HG03558 (cell line): ENCODE results near the gene GCN1.

Source experiments
- ATAC-seq: cut with Tn5 transposase; IDR thresholded peaks from one replicate; pipeline ENCODE4 v1.9.1; 2021; ENCODE audit warnings: moderate number of reproducible peaks; ENCODE audit not compliant: unreplicated experiment; ENCODE audit errors: extremely low read depth

GCN1 gene

DNA sequence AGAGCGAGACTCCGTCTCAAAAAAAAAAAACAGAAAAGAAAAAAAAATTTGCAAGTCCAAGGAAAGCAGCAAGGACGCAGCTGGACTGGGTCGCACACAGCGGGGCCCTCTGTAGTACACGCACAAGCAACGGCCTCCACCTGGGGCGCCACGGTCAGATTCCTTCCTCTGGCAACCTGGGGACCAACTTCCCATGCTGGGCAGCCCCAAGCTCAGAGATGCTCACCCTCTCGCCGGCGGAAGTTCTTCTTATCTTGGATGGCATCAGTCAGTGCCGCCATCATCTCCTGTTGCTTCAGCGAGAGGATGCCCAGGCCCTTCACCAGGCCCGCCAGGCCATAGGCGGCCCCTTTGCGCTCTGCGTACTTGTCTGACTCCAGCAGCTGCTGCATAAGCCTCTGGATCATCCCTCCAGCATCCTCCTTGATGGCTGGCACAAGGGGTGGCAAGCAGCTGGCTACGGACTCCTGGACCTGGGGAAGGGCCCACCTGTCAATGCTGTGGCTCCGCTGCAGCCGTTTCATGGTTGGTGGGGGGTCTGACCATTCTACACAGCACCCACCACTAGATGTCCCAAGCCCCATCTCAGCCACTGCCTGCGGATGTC is 43.5 kb downstream of the GCN1 start:
- ATAC-seq: no peak

DNA sequence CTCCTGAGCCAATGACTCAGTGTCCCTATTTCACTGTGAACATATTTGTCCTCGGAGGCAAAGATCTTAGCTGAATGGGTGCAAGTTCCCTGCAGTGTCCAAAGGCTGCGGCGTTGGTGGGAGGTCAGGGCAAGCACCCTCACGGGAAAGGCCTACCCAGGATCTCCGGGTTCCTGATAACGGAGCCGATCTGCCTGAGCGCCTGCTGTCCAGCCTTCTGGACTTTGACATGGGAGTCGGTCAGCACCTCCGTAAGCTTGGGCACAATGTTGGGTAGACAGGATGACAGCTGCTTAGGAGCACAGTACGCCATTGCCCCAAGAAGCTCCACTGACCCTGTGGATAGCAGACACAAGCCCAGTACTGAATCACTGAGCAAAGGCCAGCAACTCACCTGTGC is 46.5 kb downstream of the GCN1 start:
- ATAC-seq: no peak

DNA sequence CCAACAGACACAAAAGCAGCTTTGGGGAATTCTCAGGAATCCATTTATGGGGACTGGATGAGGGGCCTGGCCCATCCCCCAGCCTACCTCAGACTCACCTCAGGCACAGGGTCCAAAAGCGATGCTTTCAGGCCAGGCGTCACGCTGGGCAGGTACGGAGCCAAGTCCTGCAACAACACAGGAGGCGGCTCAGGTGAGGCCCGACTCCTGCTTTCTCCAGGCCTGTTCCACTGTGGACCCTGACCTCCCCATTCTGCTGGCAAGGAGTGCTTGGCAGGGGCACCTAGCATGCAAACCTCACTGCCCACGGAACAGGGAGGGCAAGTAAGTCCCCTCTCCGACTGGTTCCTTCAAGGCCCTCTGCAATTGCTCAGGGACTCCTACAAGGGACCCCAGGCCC is 49.4 kb downstream of the GCN1 start:
- ATAC-seq: no peak

DNA sequence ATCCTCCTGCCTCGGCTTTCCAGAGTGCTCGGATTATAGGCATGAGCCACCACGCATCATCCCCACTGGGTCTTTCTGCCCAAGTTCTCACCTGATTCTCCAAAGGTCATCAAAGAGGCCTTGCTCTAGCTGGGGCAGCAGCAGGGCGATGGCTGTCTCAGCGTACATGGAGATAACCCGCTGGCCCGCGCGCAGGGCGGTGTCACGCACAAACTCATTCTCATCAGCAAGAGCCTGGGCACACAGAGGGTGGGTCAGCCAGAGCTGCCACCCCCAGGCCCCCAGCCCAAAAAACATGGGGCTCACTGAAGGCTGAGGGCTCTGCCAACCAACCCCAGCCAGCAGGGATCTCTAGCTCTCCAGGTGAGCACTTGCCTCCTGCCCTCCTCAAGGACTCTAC is 50.3 kb downstream of the GCN1 start:
- ATAC-seq: no peak

DNA sequence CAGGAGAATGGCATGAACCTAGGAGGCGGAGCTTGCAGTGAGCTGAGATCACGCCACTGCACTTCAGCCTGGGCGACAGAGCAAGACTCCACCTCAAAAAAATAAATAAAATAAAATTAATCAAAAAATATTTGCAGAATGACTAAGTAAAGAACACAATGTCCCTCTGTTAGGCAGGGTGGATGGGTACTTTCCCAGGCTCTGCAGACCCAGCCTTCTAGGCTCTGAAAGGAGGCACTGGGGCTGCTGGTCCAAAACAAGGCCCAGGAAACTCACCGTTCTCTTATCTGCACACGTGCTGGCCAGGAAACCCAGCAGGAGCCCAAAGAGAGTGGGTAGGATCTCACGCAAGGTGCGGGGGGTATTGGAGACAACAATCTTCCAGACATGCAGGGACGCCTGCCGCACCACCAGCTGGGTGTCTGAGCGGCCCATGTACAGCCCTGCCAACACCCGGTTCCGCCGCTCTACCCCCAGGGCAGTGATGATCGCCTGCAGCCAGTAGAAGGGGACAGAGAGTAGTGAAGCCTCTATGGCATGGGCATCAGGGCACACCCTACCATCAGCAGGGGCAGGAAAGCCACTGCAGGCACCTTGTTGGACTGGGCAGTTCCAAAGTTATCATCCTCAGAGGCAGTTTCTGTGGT is 52.2 kb downstream of the GCN1 start:
- ATAC-seq: no peak

DNA sequence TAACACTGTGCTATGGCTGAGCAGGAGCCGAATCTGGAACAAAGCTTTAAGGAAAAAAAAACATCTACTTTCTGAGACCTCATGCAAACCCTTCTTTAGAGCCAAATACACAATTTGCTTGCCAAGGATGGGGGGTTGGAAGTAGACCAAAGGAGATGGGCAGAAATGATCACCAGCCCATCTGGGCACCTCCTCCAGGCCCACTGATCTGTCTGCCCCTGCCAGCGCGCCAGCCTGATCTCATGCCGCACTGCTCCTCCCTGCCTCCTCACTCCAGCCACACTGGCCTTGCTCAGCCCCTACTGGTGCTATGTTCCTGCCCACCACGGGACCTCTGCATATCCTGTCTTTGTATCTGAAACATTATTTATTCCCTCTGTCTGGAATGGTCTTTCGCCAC is 53.2 kb downstream of the GCN1 start:
- ATAC-seq: no peak

DNA sequence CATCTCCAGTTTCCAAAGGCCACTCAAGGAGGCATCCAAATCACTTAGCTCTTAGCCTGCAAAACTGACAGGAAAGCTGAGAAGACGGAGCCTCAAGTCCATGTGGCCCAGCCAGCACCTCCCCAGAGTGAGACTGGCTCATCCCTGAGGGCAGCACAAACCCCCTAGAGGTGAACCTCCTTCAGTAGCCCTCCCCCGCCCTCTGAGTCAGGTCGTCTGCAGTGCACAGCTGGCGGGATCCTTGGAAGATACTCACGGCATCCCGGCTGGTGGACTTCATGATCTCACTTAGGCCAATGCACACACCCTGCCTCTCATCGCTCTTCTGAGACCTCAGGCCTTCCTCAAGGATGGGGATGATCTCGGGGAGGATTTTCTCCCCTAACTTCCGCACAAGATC is 53.9 kb downstream of the GCN1 start:
- no peak for ATAC-seq

DNA sequence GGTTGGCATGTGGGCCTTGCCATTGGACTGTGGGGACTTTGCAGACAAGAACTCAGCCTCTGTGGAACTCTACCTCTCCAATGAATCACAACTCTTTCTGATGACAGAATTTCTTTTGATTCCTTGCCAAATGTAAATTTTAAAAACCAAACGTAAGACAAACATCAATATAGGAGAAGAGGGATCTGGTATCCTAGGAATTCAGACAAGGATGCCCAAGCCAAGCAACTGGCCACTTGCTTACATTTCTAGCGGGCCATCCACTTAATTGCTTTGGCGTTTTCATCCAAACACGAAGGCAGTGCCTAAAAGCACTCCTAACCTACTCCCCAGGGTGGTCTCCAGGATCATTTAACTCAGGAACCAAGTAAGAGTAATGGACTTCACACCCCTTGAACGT is 54.6 kb downstream of the GCN1 start:
- no peak for ATAC-seq

DNA sequence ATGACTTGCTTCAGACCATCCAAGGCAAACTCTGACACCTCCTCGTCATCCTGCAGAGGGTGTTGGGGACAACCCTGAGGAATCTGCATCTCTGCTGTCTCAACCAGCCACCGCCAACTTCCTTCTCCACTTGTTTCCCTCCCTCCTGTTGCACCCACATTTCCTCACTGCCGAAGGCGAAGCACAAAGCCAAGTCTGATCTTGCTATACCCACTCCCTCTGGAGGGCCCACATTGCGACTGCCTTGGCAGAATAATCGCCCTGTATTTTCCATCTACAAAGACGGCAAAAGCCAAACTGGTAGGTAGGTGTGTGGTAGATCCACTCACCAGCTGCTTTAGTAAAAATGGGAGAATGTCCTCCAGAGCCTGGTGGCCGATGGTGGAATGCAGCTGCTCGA is 56.1 kb downstream of the GCN1 start:
- no peak for ATAC-seq

DNA sequence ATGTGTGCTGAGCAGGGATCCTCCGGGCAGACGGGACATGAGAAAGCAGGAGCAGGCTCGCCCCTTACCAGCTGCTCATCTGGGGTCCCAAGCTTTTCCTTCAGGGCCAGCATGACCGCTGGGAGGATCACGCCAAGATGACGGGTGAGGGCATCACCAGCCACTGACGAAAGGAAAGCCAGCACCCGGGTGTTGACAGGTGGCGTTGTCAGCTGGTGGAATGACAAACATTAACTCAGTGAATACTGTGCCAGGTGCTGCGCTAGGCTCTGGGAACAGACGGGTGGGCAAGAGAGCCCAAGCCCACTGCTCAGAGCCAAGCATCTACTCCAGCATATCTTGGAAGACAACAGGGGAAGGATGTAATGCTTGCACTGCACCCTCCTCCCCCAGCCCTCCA is 56.7 kb downstream of the GCN1 start:
- ATAC-seq: no peak

DNA sequence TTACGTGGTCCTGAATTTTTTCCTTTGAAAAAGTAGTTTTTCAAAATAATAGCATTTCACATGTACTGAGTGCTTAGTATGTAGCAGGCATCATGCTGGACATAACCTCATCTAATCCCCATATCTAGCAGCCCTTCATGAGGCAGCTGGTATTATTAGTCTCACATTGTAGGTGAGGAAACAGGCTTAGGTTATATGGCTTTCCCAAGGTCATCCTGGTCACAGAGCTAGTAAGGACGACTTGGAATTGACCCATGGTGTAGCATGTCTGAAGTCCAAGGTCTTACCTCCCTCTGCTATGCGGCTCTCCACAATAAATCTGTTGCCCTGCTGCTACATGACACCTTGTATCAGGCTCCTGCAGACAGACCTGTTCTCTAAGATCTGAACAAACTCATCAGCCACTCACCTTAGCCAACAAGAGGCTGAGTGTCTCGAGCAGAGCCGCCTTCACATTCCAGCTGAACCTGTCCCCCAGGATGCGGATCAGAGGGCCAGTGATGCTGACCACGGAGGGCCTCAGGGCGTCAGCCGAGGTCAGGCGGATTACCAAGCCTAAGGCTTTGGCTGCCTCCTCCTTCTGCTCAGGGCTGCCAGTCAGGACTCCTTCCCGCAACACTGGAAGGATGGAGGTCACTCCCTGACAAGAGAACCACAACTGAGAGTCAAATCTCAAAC is 58.3 kb downstream of the GCN1 start:
- no peak for ATAC-seq

DNA sequence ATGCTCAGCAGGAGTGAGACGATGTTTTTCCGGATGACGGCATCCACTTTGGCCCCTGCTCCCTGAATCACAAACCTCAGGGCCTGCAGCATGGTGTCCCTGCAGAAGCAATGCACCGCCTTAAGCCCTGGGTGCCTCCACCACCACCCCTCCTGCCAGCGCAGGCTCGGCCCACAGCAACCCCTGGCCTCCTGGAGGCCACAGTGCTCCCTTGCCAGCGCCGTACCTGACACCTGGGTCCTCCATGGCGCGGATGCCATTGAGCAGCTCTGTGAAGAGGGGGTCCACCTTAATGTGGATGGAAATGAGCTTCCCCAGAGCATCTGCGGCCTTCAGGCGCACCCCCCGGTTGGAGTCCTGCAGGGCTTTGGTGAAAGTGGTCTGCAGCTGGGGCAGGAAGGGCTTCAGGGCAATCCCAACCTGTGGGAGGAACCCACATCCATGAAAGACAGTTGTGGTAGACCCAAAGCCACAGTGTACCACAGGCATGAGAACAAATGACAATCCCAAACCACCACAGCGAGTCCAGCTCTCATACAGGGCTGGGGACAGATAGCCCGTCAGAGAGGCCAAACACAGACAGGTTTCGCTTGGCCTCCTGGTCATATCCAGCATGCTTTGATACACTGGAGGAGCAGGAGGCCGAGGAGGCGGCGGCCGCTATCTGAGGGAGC is 60.1 kb downstream of the GCN1 start:
- ATAC-seq: no peak

DNA sequence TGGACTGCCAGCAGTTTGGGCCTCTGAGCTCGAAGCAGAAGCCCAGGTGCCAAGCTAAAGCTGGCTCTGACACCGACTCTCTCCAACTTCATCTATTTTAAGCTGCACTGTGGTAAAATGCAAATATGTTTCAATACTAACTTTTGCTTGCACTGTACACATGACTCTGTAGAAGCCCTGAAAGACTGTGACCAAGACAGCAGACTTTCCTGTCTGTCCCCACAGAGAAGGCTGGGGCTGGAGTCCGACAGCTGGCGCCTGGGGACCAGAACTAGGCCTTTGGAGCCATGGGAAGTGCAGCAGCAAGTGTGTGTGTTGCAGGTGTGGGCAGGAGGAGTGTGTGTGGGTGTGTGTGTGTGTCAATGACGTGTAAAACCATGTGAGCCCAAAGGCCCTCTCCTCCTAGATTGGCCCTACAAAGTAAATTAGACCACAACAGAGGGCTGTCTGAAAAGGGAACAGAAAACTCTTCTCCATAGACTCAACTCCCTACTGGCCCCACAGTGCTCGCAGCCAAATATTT is 61.6 kb downstream of the GCN1 start:
- ATAC-seq: peak; percentile 85

DNA sequence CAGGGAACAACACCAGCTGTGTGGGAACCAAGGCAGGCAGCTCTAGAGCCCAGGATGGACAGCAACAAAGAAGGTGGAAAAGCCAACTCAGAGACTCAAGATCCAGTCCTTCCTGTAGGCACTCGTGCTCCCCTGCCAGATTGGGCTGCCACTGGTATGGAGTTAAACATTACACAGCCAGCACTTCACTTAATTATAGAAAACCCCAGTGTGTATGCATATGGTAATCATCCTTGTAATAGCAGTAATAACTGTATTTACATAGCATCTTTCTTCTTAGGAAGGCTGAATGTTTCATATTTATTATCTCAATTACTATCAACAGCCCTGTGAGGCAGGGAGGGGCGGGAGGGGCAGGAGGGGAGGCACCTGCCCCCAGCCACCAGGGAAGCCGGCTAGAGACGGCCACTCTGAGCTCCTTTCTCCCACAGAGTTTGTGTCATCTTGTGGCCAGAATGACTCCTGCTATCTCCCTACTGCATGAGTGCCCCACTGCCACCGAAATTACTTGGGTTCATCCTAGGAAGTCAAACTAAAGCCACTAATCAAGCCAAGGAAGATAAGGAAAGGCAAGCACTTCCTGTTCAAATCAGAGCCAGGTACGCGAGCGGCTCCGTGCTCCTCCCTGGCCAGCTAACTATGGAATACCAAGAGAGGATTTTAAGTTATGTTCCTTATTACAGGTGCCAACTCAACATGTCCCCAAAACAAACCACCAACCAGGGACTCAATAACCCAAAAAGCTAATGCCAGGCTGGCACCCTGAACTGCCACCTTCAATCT is 62.3 kb downstream of the GCN1 start:
- no peak for ATAC-seq

DNA sequence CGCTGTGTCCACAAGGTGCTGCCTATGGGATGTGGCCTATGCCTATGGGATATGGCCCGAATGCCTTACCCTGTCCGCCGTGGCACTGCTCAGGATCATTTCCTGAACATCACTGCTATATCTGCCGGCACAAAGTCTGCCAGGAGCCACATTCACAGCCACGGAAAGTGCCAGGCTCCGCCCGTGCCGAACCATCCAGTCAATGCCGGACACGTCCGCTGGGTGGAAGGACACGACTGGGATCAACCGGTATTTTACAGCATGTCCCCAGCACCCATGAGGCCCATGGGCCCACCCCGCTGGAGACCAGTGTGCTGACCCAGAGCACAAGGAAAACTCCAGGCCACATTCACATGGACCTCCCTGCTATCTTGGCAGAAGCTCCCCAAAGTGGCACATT is 63.4 kb downstream of the GCN1 start:
- no peak for ATAC-seq

DNA sequence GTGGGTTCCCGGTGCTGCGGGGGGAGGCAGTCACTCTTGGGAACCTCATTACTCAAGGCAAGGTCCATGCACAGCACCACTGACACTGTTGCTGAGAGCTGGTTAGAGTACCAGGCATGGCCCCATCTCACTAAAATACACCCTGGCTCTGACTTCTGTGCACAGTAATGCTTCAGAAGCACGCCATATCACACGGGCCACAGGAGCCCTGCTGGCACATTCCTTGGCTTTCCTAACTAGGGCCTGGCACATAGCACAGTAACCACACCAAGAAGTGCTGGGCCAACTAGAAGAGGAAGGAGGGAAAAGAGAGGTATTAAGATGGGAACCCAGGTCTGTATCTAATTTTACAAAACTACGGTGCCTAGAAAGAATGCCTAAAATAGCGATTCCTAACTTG is 64.5 kb downstream of the GCN1 start:
- ATAC-seq: no peak

DNA sequence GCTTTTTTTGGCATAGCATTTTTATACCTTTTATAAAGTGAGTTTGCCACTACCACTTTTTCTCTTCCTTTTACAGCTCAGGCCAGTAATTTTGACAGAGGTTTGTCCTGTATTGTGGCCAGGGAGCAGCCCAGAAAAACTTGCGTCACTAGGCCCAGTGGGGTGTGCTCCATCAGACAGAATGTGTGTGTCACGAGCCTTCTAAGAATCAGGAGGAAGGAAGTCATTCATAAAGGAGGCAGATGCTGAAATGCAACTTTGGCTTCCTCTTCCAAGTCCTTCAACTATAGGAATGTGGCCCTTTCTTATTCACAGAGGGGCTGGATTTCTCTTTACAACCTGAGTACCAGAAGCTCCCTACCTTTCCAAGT is 67.9 kb downstream of the GCN1 start:
- no peak for ATAC-seq

DNA sequence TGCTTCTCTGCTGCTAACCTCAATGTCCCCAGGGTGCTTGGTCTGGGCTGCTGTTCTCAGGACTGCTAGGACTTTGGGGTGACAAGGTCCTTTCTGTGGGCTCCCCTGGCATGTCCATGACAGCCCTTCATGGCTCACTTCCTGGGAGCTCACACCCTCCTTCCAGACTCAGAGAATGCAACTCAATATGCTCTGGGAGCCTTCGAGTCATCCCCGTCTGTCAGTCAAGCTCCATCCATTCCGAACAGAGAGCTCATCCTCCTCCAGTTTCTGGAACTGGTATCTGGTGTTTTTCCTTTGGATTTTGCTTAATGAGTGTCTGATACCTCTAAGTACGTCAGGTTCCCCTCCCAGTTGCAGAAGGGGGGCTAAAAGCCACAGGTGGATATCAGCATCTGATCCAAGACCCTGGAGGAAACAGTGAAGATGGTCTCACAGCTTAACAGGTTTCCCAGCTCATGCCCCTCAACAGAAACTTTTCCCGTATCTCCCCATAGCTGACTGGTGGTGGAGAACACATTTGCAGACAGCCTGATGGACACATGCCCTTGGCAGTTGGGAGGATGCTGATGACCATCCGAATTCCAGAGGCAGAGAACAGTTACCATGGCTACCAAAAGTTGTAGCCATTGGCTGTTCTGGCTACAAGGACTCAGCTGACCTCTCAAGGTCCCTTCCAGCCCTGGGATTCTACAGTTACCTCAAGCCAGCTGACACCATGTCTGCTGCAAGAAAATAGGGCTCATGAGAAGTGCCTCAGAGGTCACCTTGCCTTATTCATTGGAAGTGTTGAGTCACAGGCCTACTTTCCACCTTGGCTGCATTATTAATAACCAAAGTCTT is 68.5 kb downstream of the GCN1 start:
- ATAC-seq: no peak

DNA sequence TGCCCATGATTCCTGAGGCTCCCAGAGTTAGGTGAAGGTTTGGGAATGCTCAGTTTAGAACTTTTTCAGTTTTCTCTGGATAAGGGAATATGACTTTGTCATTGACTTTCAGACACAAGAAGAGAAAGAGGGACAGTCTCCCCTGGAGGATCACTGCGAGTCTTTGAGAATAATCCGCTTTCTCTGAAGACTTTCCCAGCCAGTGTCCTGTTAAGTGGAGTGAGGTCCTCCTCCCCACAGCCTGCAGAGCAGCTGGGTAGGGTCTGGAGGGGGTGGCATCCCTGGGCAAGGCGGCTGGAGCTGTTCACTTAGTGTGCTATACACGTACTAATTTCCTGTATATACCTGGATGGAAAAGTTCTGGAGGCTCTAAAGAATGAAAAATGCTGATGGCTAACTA is 69.5 kb downstream of the GCN1 start:
- ATAC-seq: no peak
